Cardiac muscle cell (in vitro differentiated cells and primary cell): Measurements from ENCODE around the gene PPP1R9A. TPM values are rescaled to one million over a fixed set of nuclear protein-coding genes. Genes with fewer than 3 reads are reported as not detected.

Source experiments
- DNase-seq, 2 donors: peaks; one replicate each; pipeline versions ENCODE4 v3.0.0 to v3.0.0-alpha.2; 2010 to 2017; ENCODE audit warnings: low read depth in 1 of 2, low spot score in 1 of 2
- H3K27ac ChIP-seq: fragments of 200-600 bp; sonication (generic); 2 replicates; pipeline ENCODE4 v1.5.1; 2016
- H3K27me3 ChIP-seq: fragments of 200-600 bp; sonication (generic); 2 replicates; pipeline ENCODE4 v1.6.0; 2016; ENCODE audit warnings: control low read depth
- H3K36me3 ChIP-seq: fragments of 200-600 bp; sonication (generic); 2 replicates; pipeline ENCODE4 v1.5.1; 2016; ENCODE audit warnings: control low read depth
- H3K4me1 ChIP-seq: fragments of 200-600 bp; sonication (generic); 2 replicates; pipeline ENCODE4 v1.8.1; 2017; ENCODE audit warnings: low read depth, mild to moderate bottlenecking, mixed run types
- H3K4me3 ChIP-seq: fragments of 200-600 bp; sonication (generic); 2 replicates; pipeline ENCODE4 v1.5.1; 2016; ENCODE audit warnings: mild to moderate bottlenecking
- H3K9me3 ChIP-seq: fragments of 200-600 bp; sonication (generic); 2 replicates; pipeline ENCODE4 v1.5.1; 2017; ENCODE audit warnings: low read depth, mild to moderate bottlenecking, control low read depth
- CTCF ChIP-seq: IDR thresholded peaks from 2 replicates; pipeline ENCODE4 v1.5.1; 2012; ENCODE audit warnings: low read depth, mild to moderate bottlenecking, low read length
- polyA plus RNA-seq: library from polyadenylated mRNA; unstranded; fragments of >200 nt; fragmentation: Nextera tagmentation; extraction: Ambion mirVana; gene quantifications from 2 replicates; pipeline ENCODE4 v1.2.1, GENCODE V29; 2016
- total RNA-seq: library from RNA; depleted of rRNA; stranded (reverse); fragments of >200 nt; gene quantifications from 2 replicates; pipeline ENCODE4 v1.2.3, GENCODE V29; 2016

The PPP1R9A gene
- total and polyA plus RNA-seq, 2 experiments from 2014 or later = 21.4 to 41.5 TPM

- H3K36me3 ChIP-seq = no peaks in the 10 kb centered on the region
- H3K4me1 ChIP-seq = no peaks in the 10 kb centered on the region
- no peak overlapping the region for H3K27ac ChIP-seq
- no peak for TF ChIP-seq CTCF
- no peak overlapping the region for H3K4me3 ChIP-seq
- no peaks in the 10 kb centered on the region for H3K9me3 ChIP-seq
- DNase-seq = no peak
- H3K27me3 ChIP-seq = no peaks in the 10 kb centered on the region
Observed at GRCh38 chr7:95311389-95311788, 404.0 kb downstream of the PPP1R9A start.

DNA sequence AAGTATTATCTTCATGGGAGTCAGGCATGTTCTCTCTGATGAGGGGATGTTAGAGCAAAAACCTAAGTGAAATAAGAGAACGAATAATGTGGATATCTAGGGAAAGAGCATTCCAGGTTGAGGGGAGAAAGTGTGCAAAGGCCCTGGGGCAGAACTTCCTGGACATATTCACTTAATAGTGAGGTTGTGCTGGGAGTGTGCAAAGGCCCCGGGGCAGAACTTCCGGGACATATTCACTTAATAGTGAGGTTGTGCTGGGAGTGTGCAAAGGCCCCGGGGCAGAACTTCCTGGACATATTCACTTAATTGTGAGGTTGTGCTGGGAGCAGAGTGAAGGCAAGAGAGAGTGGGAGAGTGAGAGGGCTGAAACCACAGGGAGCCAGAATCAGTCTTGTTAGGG is 405.2 kb downstream of the PPP1R9A start:
- no peak for DNase-seq
- Histone ChIP-seq H3K27ac (no peak overlapping the region), H3K4me1 (no peaks in the 10 kb centered on the region), H3K27me3 (no peaks in the 10 kb centered on the region), H3K9me3 (no peaks in the 10 kb centered on the region), H3K4me3 (no peak overlapping the region), H3K36me3 (no peaks in the 10 kb centered on the region)
- TF ChIP-seq CTCF = no peak

DNA sequence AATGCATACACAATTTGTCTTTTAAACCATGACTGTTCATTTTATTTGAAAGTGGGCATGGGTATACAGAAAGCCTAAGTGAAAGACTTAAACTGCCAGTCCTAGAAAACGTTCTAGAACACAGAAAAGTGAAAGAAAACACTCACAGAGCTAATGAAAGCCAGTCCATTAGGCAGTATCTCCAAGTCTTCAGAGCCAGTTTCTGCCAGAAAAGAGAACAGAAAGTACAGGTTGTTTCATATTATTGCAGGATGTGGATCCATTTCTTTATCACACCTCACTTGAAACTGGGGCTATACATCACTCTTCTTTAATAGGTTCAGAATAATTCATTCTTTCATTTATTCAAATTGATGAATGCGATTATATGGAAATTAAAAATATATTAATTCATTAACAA is 409.2 kb downstream of the PPP1R9A start:
- TF ChIP-seq CTCF = no peak
- H3K9me3 ChIP-seq = no peaks in the 10 kb centered on the region
- H3K4me3 ChIP-seq = no peak overlapping the region
- no peaks in the 10 kb centered on the region for H3K36me3 ChIP-seq
- H3K27me3 ChIP-seq = no peaks in the 10 kb centered on the region
- H3K4me1 ChIP-seq = no peaks in the 10 kb centered on the region
- DNase-seq = no peak
- no peak overlapping the region for H3K27ac ChIP-seq

GRCh38 chr7:95317546-95317945 is 410.2 kb downstream of the PPP1R9A start:
- no peaks in the 10 kb centered on the region for H3K36me3 ChIP-seq
- TF ChIP-seq CTCF = no peak
- H3K4me3 ChIP-seq = no peak overlapping the region
- H3K27ac ChIP-seq = no peak overlapping the region
- no peaks in the 10 kb centered on the region for H3K9me3 ChIP-seq
- no peaks in the 10 kb centered on the region for H3K4me1 ChIP-seq
- no peaks in the 10 kb centered on the region for H3K27me3 ChIP-seq
- DNase-seq = no peak

- TF ChIP-seq CTCF = no peak
- H3K27ac ChIP-seq = no peak overlapping the region
- H3K27me3 ChIP-seq = no peaks in the 10 kb centered on the region
- no peaks in the 10 kb centered on the region for H3K9me3 ChIP-seq
- no peaks in the 10 kb centered on the region for H3K4me1 ChIP-seq
- DNase-seq = no peak
- no peaks in the 10 kb centered on the region for H3K36me3 ChIP-seq
- H3K4me3 ChIP-seq = no peak overlapping the region
Observed at GRCh38 chr7:95317966-95318365, 410.6 kb downstream of the PPP1R9A start.
